Mesenteric fat pad (tissue), 1 donor: Measurements from ENCODE around the gene C17orf78. TPM values are rescaled to one million over a fixed set of nuclear protein-coding genes. Genes with fewer than 3 reads are reported as not detected.
"Not testable (repeated sequence)": the region's sequence is repeated elsewhere in the genome, so short reads cannot be mapped to it uniquely, and the experiment has no call there.

Source experiments
- DNase-seq: peaks from one replicate; pipeline ENCODE4 v3.0.0-alpha.2; 2020; ENCODE audit warnings: low spot score
- long read RNA-seq: library from polyadenylated mRNA; unstranded; transcript quantifications from one replicate; pipeline ENCODE4 v2.0.0, GENCODE V29; 2020
- total RNA-seq: library from RNA; stranded (reverse); fragmentation: NEBNext Ultra II Directional; extraction: Animal tissue kit (Norgen Biotek cat#: 25700); gene quantifications from one replicate; pipeline ENCODE4 v1.2.1, GENCODE V29; 2021
- donor health status: DM: yes; HTN: yes; CAD: no.

C17orf78 gene
- total RNA-seq, result not detected
- long read RNA-seq, partial matches to known transcripts, result 0 of 1 reads
- long read RNA-seq, other reads (novel, unspliced or antisense), result 1 of 1 reads

GRCh38 chr17:37375706-37376105 is at the start of gene C17orf78:
C17orf78 (plus strand) TSS chr17:37375985; CDS start chr17:37376093, 108 bp downstream.
- DNase-seq, result no peak

DNA sequence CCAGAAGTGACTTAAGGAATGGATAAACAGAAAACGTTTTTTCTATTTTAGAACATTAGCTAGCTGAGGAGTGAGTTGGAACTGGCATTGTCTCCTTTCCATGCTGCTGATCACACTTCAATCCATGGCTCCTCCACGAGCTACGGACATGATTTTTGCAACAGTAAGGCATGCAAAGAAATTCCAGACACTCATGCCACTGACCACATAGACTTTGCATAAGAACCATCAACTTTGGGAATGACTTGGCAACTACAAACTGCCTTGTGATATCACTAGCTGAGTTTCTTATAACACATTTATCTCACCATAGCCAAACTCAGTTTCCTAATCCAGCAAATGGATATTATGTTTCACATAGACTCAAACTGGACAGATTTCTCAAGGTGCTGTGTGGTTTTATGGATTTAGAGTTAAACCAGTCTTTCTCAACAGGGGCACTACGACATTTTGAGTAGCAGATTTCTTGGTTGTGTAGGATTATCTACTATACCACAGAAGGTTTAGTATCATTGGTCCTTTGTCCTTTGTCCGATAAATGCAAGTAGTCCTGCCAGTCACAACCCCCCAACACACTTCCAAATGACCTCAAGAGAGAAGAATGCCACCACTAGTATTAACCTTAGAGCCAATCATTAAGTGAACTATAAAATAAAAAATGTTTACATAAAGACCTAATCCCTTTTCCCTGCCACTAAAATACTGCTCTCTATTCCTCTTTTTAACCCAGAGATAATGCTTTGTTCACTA is 48.3 kb upstream of the C17orf78 start:
- no peak for DNase-seq

DNA sequence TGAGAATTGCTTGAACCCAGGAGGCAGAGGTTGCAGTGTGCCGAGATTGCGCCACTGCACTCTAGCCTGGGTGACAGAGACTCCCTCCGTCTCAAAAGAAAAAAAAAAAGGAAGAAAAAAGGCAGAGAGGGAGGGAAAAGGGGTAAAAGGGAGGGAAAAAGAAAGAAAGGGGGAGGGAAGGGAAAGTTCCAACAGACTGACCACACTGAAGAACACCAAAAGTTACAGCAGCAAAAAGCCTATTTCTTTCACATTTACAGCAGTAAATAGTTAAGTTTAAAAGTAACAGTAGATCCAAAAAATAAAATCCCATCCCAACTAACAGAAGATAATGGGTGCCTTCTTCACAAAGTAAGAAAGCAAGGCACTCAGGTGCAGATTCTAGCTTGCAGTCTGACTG is 36.9 kb upstream of the C17orf78 start:
- DNase-seq, result no peak

GRCh38 chr17:37339321-37339720 is 36.5 kb upstream of the C17orf78 start:
- DNase-seq, result no peak

GRCh38 chr17:37340804-37341203 is 35.0 kb upstream of the C17orf78 start:
- no peak for DNase-seq

DNA sequence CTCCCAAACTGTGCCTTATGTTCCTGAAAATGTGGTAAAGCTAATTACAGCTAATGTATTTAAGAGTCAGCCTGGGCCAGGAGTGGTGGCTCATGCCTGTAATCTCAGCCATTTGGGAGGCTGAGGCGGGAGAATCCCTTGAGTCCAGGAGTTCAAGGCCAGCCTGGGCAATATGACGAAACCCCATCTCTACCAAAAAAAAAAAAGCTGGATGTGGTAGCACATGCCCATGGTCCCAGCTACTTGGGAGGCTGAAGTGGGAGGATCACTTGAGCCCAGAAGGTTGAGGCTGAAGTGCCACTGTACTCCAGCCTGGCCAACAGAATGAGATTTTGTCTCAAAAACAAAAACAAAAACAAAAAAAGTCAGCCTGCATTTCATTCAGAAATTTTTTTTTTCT is 33.2 kb upstream of the C17orf78 start:
- DNase-seq, result no peak

DNA sequence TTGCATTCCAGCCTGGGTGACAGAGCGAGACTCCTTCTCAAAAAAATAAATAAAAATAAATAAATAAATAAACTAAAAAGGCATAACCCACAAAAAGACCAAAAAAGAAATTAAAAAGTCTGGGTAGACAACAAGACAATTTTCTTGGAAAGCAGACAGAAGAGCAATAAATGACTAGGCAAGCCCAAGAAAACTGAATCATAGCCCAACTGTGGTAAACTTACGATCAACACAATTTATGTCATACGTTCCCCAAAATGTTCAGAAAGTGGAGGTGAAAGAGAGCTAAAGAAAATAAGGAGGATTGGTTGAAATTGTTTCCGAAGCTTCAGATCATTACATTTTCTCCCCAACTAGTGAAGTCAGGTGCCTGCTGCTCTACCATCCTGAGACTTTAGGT is 31.3 kb upstream of the C17orf78 start:
- DNase-seq, result no peak

DNA sequence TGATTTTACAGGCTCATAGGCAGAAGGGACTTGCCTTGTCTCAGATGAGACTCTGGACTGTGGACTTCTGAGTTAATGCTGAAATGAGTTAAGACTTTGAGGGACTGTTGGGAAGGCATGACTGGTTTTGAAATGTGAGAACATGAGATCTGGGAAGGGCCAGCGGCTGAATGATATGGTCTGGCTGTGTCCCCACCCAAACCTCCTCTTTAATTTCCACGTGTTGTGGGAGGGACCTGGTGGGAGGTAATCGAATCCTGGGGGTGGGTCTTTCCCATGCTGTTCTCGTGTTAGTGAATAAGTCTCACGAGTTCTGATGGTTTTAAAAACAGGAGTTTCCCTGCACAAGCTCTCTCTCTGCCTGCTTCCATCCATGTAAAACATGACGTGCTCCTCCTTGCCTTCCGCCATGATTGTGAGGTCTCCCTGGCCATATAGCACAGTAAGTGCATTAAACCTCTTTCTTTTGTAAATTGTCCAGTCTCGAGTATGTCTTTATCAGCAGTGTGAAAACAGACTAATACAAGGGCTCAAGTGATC is 28.9 kb upstream of the C17orf78 start:
- DNase-seq, result not testable (repeated sequence)

DNA sequence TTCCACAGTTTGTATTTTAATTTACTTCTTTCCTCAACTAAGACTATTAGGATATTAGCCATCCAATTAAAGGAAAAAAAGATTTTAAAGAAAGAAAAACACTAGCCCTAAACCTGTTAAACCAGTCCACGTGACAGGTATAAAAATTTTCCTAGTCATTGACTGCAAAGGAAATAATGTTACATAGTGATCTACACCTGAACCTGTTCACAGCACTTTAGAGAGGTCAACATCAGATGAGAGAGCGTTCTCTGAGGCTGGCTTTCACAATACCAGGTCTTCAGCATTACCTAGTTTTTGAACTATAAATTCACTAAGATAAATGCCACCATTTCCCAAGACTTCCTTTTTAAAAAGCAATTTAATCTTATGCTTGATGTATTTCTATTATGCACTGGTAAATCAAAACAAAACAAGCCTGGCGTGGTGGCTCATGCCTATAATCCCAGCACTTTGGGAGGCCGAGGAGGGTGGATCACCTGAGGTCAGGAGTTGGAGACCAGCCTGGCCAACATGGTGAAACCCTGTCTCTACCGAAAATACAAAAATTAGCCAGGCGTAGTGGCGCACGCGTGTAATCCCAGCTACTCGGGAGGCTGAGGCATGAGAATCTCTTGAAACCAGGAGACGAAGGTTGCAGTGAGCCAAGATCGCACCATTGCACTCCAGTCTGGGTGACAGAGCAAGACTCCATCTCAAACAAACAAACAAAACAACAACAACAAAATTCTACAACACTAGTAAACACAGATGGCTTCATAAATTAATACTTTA is 18.8 kb upstream of the C17orf78 start:
- not testable (repeated sequence) for DNase-seq

DNA sequence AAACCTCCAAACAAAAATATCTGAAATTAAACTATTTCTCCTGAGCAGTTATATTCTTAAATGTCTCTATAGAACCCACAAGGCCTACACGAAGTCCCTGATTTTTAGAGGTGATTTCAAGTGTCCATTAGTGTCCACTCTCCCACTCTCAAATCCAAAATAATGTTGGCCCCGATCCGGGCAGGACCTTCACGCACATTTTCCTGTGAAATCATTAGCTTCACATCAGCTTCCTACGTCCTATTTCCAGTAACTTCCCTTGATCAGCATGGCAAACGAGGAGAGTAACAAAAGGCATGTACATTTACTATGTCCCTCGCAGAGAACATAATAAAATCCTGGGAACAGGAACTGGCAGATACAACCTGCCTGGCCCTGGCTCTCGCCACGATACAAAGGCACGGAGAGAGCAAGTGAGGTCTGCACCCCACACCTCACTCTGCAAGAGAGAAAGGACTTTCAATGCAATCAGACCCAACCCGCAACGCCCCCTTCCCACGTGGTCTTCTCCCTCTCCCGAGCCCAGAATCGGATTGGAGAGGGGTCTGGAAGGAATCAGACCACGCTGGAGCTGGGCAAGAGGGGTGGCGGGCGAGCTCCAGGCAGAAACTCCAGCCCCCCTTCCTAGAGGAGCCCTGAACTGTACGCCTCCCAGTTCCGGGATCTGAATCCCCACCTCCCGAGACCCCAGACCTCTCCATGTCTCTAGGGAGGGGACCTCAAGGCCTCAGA is 17.5 kb upstream of the C17orf78 start:
- DNase-seq, result no peak

DNA sequence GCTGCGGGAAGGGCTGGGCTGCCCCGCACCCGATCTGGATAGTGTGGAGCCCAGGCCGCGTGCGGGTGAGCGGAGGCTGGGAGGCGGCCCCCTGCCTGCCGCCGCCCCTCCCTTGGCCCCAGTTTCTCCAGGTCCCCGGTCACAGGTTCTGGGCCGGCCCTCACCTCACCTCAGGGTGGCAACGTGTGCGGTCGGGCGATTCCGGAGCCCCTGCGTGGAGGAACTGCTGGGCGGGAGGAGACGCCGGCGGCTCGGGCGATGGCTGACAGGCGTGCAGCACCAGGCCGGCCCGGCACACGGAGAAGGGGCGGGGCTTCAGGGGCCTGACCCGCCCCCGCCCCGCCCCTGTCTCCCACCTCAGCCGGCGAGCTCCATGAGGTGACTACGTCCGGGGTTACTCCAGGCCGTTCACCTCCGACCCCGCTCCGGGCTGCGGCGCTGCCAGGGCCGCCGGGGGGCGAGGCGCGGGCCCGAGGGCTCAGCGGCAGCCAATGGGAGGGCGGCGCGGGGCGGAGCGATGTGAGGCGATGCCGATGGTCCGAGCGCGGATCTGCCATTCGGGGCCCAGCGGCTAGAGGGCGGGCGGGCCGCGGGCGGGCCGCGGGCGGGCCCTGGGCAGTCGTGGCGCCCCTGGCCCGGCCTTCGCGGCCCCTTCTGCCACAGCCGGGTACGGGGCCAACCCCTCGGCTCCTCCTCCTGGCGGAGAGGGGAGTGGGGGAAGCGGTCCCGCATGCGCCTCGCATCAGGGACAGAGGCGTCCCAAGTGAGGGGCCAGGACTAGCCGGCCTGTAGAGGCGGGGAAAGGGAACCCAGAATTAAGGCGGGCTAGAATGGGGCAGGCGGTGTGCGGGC is 16.7 kb upstream of the C17orf78 start:
- DNase-seq, result peak; percentile 98

DNA sequence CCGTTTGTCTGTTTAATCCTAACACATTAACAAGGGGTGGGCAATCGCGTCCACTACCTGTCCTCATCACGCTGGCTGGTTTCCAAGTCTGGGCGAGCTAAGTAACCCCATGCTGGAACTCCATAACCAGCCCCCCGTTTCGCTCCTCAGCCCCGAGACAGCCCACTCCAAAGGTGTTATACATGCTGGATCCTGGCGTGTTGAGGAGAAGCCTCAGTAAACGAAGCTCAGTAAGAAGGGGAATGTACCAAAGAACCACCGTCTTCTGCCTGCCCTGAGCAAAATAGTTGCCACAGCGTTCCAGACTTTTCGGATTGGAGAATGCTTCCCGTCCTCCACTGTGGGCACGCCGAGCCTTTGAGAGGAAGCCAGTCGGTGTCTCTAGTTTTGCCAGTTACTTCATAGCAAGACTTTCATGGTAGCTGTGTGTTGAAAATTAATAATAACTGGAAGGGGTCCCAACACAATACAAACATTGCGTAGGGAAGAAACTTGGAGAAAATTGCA is 16.1 kb upstream of the C17orf78 start:
- no peak for DNase-seq

DNA sequence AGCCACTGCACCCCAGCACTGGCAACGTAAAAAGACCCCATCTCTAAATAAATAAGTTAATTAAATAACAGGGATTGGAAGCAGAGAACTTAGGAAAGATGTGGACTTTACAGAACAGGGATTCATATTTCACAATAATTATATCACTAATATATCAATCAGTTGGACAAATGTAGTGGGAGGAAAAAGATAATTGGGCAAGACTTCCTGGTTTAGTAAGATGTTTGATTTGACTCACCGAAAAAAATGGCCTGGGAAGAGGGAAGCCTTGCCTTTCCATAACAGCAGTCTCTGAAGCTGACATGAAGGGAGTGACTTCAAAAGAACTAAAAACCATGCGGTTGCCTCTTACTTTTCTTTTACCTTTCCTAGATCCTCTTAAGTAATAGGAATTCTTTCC is 15.2 kb upstream of the C17orf78 start:
- DNase-seq, result no peak

DNA sequence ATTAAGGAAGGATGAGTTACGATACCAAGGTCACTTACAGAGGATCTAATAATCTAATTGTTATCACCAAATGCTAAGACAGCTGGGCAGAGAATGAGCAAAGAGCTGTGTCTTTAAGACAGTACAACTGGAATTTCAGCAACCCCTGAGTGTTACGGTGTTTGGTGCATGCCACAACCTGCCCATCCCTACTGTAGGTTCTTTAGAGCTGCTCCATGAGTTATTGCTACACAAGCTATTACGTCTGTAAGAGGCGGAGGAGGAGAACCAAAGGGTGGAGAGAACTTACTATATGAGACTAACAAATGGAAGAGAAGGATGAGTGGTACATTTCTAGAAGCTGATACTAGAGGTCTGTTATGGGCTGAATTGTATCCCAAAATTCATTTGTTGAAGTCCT is 14.2 kb upstream of the C17orf78 start:
- no peak for DNase-seq

GRCh38 chr17:37365589-37365988 is 10.2 kb upstream of the C17orf78 start:
- DNase-seq, result no peak

DNA sequence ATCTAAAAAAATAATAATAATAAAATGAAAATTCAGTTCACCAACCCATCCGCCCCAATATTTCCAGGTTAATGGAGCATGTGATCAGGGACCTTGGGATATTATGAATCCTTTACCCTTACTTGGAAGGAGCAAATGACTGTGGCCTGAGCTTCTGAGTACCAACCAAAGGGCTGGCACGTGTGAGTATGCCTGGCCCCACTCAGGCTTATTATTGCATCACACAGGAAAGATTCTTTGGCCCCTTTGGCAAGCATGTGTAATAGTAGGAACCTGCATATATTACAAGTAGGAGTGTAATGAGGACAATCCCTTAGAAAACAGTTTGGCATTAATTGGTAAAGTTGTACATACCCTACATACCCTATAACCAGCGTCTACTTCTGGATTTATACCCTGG is 7.2 kb upstream of the C17orf78 start:
- no peak for DNase-seq

- no peak for DNase-seq
Observed at GRCh38 chr17:37373530-37374159, 2.1 kb upstream of the C17orf78 start.

DNA sequence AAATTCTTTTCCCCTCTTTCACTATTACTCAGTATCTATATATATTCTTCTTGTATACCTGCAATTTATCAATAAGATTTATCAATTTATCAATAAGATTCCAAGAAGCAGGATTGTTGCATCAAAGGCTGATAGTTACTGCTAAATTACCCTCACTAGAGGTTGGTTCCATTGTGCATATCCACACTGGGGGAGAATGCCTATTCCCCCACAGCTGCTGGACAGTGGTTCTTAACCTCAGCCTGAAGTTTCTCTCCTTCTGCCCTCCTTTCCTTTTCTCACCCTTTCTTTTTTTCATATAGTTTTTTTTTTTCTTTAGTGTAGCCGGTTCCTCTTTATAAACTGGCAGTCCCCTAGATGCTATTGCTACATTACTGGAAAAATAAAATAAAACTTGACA is 6.3 kb downstream of the C17orf78 start:
- DNase-seq, result no peak

DNA sequence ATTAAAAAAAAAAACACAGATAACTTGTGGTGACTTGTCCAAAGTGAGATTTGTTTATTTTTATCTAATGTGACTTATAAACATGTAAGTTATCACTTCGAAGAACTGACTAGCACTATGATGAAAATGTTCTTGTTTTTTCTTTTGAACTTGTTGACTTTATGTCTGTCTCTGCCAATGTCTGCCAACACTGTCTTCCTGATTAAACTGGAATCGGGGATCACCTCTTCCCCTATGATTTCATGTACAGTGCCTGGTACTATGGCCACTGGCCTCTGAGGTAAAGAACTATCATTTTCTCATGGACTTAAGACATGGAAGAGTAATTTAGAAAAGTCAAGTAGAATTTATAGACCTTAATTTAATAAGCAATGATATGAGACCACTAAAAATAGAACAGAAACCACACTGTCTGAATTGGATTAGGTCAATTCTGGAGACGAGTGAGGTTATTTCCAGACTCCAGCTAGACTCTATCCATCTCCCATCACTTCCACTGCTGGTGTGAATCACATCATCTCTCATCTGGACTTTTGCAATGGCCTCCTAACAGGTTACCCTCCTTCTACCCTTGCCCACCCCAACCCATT is 8.9 kb downstream of the C17orf78 start:
- DNase-seq, result no peak
